H1 (cell line): ENCODE data around the gene NFASC. TPM values are rescaled to one million over a fixed set of nuclear protein-coding genes. Genes with fewer than 3 reads are reported as not detected.

Experiments used
- CTCF ChIA-PET: fragments of 300-600 bp; sonication (Branson Sonifier 250); formaldehyde crosslinking; loops from one replicate; lab custom pipeline; 2021; ENCODE audit not compliant: partially characterized antibody; lab: Charles Lee
- POLR2A ChIA-PET: fragments of 300-600 bp; sonication (Branson Sonifier 250); formaldehyde crosslinking; loops from one replicate; lab custom pipeline; 2021; ENCODE audit warnings: inconsistent platforms; ENCODE audit not compliant: partially characterized antibody; lab: Charles Lee
- DNase-seq, 2 experiments: peaks; one replicate each; pipeline versions ENCODE4 v3.0.0 to v3.0.0-alpha.2; 2010 to 2022; ENCODE audit warnings: low spot score in 2 of 2, low read depth in 1 of 2, mixed read lengths in 1 of 2
- FAIRE-seq: peaks from 2 replicates; lab custom pipeline; 2011; peaks lifted over from hg19 to GRCh38; lab: Jason Lieb, UNC
- H2AFZ ChIP-seq: 2 replicates; pipeline ENCODE4 v1.8.1; 2012; ENCODE audit warnings: low read length, inconsistent platforms
- H2AK5ac ChIP-seq: 2 replicates; pipeline ENCODE4 v1.6.1; 2013; ENCODE audit warnings: low read depth, low read length
- H2BK120ac ChIP-seq: replicated peaks from 2 replicates; pipeline ENCODE3; 2013; ENCODE audit warnings: low read depth, low read length, inconsistent platforms
- H2BK12ac ChIP-seq: 2 replicates; pipeline ENCODE4 v1.6.1; 2013; ENCODE audit warnings: low read depth, low read length
- H2BK15ac ChIP-seq: 2 replicates; pipeline ENCODE4 v1.6.1; 2013; ENCODE audit warnings: low read length
- H2BK20ac ChIP-seq: 2 replicates; pipeline ENCODE4 v1.6.1; 2013; ENCODE audit warnings: low read length
- H2BK5ac ChIP-seq: 2 replicates; pipeline ENCODE4 v1.6.1; 2013; ENCODE audit warnings: low read depth, low read length
- H3K14ac ChIP-seq: 2 replicates; pipeline ENCODE4 v1.6.1; 2013; ENCODE audit warnings: inconsistent platforms; ENCODE audit not compliant: insufficient read length
- H3K18ac ChIP-seq: 2 replicates; pipeline ENCODE4 v1.6.1; 2013; ENCODE audit warnings: low read length; ENCODE audit errors: extremely low read depth
- H3K23ac ChIP-seq: 2 replicates; pipeline ENCODE4 v1.6.1; 2013; ENCODE audit warnings: inconsistent platforms; ENCODE audit not compliant: insufficient read length
- H3K23me2 ChIP-seq: 2 replicates; pipeline ENCODE4 v1.6.1; 2013; ENCODE audit warnings: low read depth, low read length
- H3K27ac ChIP-seq: 2 replicates; pipeline ENCODE4 v1.6.1; 2011; ENCODE audit warnings: low read depth, low read length, inconsistent platforms
- H3K27me3 ChIP-seq, 4 experiments: replicated peaks in 1 of 4; 1 replicate in 1 of 4; 2 replicates in 3 of 4; pipeline versions ENCODE4 v1.6.1 to v1.8.1; 2011 to 2013; ENCODE audit warnings: low read length in 3 of 4, mild to moderate bottlenecking in 3 of 4, inconsistent platforms in 2 of 4, mixed read lengths in 2 of 4, moderate library complexity in 1 of 4; ENCODE audit not compliant: control insufficient read depth in 3 of 4, insufficient read depth in 3 of 4; ENCODE audit errors: extremely low read depth in 1 of 4
- H3K36me3 ChIP-seq, 4 experiments: 2 replicates each; pipeline versions ENCODE4 v1.6.1 to v1.8.1; 2011 to 2013; ENCODE audit warnings: mild to moderate bottlenecking in 4 of 4, low read length in 3 of 4, moderate library complexity in 2 of 4, control low read depth in 1 of 4, inconsistent platforms in 1 of 4; ENCODE audit not compliant: insufficient read depth in 4 of 4, control insufficient read depth in 2 of 4
- H3K4ac ChIP-seq: replicated peaks from 2 replicates; pipeline ENCODE3; 2013; ENCODE audit warnings: low read length, low read depth, mixed read lengths, inconsistent platforms; ENCODE audit not compliant: insufficient read length
- H3K4me1 ChIP-seq, 4 experiments: replicated peaks in 1 of 4; 1 replicate in 1 of 4; 2 replicates in 3 of 4; pipeline versions ENCODE4 v1.6.1 to v1.8.1; 2011 to 2013; ENCODE audit warnings: low read length in 3 of 4, inconsistent platforms in 2 of 4, mixed read lengths in 1 of 4; ENCODE audit not compliant: insufficient read depth in 4 of 4, control insufficient read depth in 3 of 4
- H3K4me2 ChIP-seq, 2 experiments: 2 replicates each; pipeline versions ENCODE4 v1.6.1 to v1.8.1; 2011 to 2013; ENCODE audit warnings: low read depth in 2 of 2, low read length in 2 of 2, control low read depth in 1 of 2, inconsistent platforms in 1 of 2, mild to moderate bottlenecking in 1 of 2; ENCODE audit not compliant: insufficient read depth in 1 of 2
- H3K4me3 ChIP-seq, 4 experiments: fragments of 200-600, 300-600 bp in 1 of 4; sonication (generic), shearing (Covaris generic), sonication (Bioruptor Twin) in 1 of 4; 2 replicates each; pipeline versions ENCODE4 v1.5.1 to v1.8.1; 2011 to 2016; ENCODE audit warnings: low read length in 4 of 4, low read depth in 3 of 4, control low read depth in 2 of 4, inconsistent platforms in 2 of 4, mild to moderate bottlenecking in 2 of 4, mixed read lengths in 1 of 4, moderate library complexity in 1 of 4; ENCODE audit not compliant: insufficient read depth in 2 of 4; ENCODE audit errors: extremely low read depth in 1 of 4
- H3K56ac ChIP-seq: replicated peaks from 2 replicates; pipeline ENCODE3; 2013; ENCODE audit warnings: low read depth, mild to moderate bottlenecking, mixed read lengths, low read length, inconsistent platforms; ENCODE audit not compliant: insufficient read length
- H3K79me1 ChIP-seq: 2 replicates; pipeline ENCODE4 v1.6.1; 2013; ENCODE audit warnings: low read depth, low read length, control low read depth
- H3K79me2 ChIP-seq, 2 experiments: 2 replicates each; pipeline versions ENCODE4 v1.6.1 to v1.8.1; 2012 to 2013; ENCODE audit warnings: low read length in 2 of 2, mild to moderate bottlenecking in 2 of 2, inconsistent platforms in 1 of 2; ENCODE audit not compliant: insufficient read depth in 2 of 2, control insufficient read depth in 1 of 2
- H3K9ac ChIP-seq, 4 experiments: replicated peaks in 1 of 4; 1 replicate in 1 of 4; 2 replicates in 3 of 4; pipeline versions ENCODE4 v1.6.1 to v1.8.1; 2011 to 2013; ENCODE audit warnings: low read depth in 3 of 4, low read length in 3 of 4, control low read depth in 2 of 4, mild to moderate bottlenecking in 2 of 4, moderate library complexity in 2 of 4, inconsistent platforms in 1 of 4; ENCODE audit errors: extremely low read depth in 1 of 4
- H3K9me3 ChIP-seq, 2 experiments: 2 replicates each; pipeline versions ENCODE4 v1.6.1 to v1.8.1; 2012 to 2013; ENCODE audit warnings: mild to moderate bottlenecking in 2 of 2, moderate library complexity in 2 of 2, control low read depth in 1 of 2, inconsistent platforms in 1 of 2, low read depth in 1 of 2, low read length in 1 of 2, mixed read lengths in 1 of 2; ENCODE audit not compliant: insufficient read depth in 2 of 2
- H4K20me1 ChIP-seq, 2 experiments: replicated peaks in 1 of 2; 2 replicates each; pipeline versions ENCODE3 to v1.8.1; 2011 to 2013; ENCODE audit warnings: inconsistent platforms in 2 of 2, low read length in 2 of 2, mild to moderate bottlenecking in 1 of 2; ENCODE audit not compliant: insufficient read depth in 2 of 2, control insufficient read depth in 1 of 2
- H4K5ac ChIP-seq: 2 replicates; pipeline ENCODE4 v1.6.1; 2013; ENCODE audit warnings: low read length, low read depth, mixed read lengths, inconsistent platforms; ENCODE audit not compliant: insufficient read length
- H4K8ac ChIP-seq: 2 replicates; pipeline ENCODE4 v1.8.0; 2013; ENCODE audit warnings: mild to moderate bottlenecking, moderate library complexity, low read length, inconsistent platforms; ENCODE audit not compliant: insufficient read depth; ENCODE audit errors: extremely low read depth
- H4K91ac ChIP-seq: replicated peaks from 2 replicates; pipeline ENCODE3; 2013; ENCODE audit warnings: low read length, mixed read lengths, inconsistent platforms; ENCODE audit not compliant: insufficient read length
- RAD21 ChIP-seq, 2 experiments: IDR thresholded peaks in 1 of 2; conservative IDR thresholded peaks in 1 of 2; 2 replicates each; pipeline ENCODE4 v1.6.1; 2011; ENCODE audit warnings: low read depth in 2 of 2, low read length in 2 of 2, improper control_type of control experiment in 1 of 2, inconsistent platforms in 1 of 2, mild to moderate bottlenecking in 1 of 2, moderate library complexity in 1 of 2
- SIN3A ChIP-seq, 2 experiments: IDR thresholded peaks in 1 of 2; conservative IDR thresholded peaks in 1 of 2; 2 replicates each; pipeline ENCODE4 v1.6.1; 2011 to 2012; ENCODE audit warnings: low read length in 2 of 2, improper control_type of control experiment in 1 of 2, low read depth in 1 of 2, mild to moderate bottlenecking in 1 of 2
- TAF7 ChIP-seq: optimal IDR thresholded peaks from 2 replicates; pipeline ENCODE3; 2011; ENCODE audit warnings: low read depth, mild to moderate bottlenecking, inconsistent platforms, low read length, moderate library complexity, borderline replicate concordance
- TEAD4 ChIP-seq: IDR thresholded peaks from 2 replicates; pipeline ENCODE4 v1.6.1; 2012; ENCODE audit warnings: low read depth, low read length, inconsistent platforms, mixed read lengths
- YY1 ChIP-seq: IDR thresholded peaks from 2 replicates; pipeline ENCODE4 v1.6.1; 2011; ENCODE audit warnings: low read depth, mild to moderate bottlenecking, low read length
- WGBS, 2 experiments: shearing (Covaris generic) in 1 of 2; methylation state at CpG; one replicate each; pipeline versions ENCODE4 v1.1.6 to v1.1.7; 2013 to 2015; ENCODE audit warnings: low lambda C conversion rate in 2 of 2, mixed read lengths in 2 of 2, inconsistent platforms in 1 of 2, low coverage in 1 of 2, missing lambda C conversion rate in 1 of 2; ENCODE audit not compliant: insufficient replicate concordance in 2 of 2, insufficient coverage in 1 of 2, insufficient read length in 1 of 2; ENCODE audit errors: extremely low coverage in 1 of 2, missing lambda C conversion rate in 1 of 2; 5-methylcytosine and 5-hydroxymethylcytosine counted together
- polyA plus RNA-seq, 7 experiments: library from polyadenylated mRNA; depleted of rRNA in 3 of 7; stranded (reverse) in 5 of 7; unstranded in 2 of 7; fragments of >200 nt in 5 of 7; fragments of 200-250 nt in 2 of 7; gene quantifications; 1 replicate in 5 of 7; 2 replicates in 1 of 7; 4 replicates in 1 of 7; pipeline versions ENCODE4 v1.2.1 to v1.2.3, GENCODE V29; 2011 to 2013; ENCODE audit warnings: missing spikeins in 2 of 7, mixed read lengths in 2 of 7
- total RNA-seq: library from RNA; stranded (reverse); fragmentation: NEBNext Ultra II Directional; extraction: Animal tissue kit (Norgen Biotek cat#: 25700); gene quantifications from 2 replicates; pipeline ENCODE4 v1.2.1, GENCODE V29; 2021

NFASC gene
- total and polyA plus RNA-seq, 2 of the 8 experiments (the other 6 are each of a cell fraction or from before 2014, with no cell fraction given) = 5.0 to 15.2 TPM

- no peak overlapping the region for H3K56ac ChIP-seq
- H4K20me1 ChIP-seq = peaks cover 0 to 5% of the 10 kb centered on the region in 2 experiments
- no peaks in the 10 kb centered on the region for H3K23me2 ChIP-seq
- H2AFZ ChIP-seq = no peak overlapping the region
- H3K18ac ChIP-seq = no peak overlapping the region
- no peak overlapping the region for H3K4me2 ChIP-seq
- no peaks in the 10 kb centered on the region for H3K79me2 ChIP-seq
- H3K14ac ChIP-seq = no peak overlapping the region
- H2BK12ac ChIP-seq = no peak overlapping the region; the same call in 1 of the 2 replicates
- 0 out of 2 replicates have a peak overlapping the region, but pooled peaks have one; percentile 8 for H2BK5ac ChIP-seq
- H4K8ac ChIP-seq = no peak overlapping the region
- peak overlapping the region; percentile 82; the same call in 1 of the 2 replicates for H2BK20ac ChIP-seq
- no peak overlapping the region for H2BK15ac ChIP-seq
- ChIA-PET POLR2A (interaction anchor here (4.1 kb wide), 1 partner anchor 14 kb away, joined by 16 read pairs; no protein-coding TSS in a partner anchor), CTCF (interaction anchor here (0.5 to 33.8 kb wide), 41 partner anchors 10 to 451 kb away, joined by 3 to 1336 read pairs (median 5); partner anchors contain the start of gene TMEM81)
- H3K4ac ChIP-seq = no peak overlapping the region
- H3K23ac ChIP-seq = no peak overlapping the region
- no peak overlapping the region for H4K91ac ChIP-seq
- H2BK120ac ChIP-seq = peak overlapping the region; percentile 15
- H3K27me3 ChIP-seq = no peaks in the 10 kb centered on the region; a peak in 1 of 7 replicates
- H3K27ac ChIP-seq = no peak overlapping the region
- peaks cover 10 to 27% (median 19%) of the 10 kb centered on the region in 4 experiments for H3K4me1 ChIP-seq
- no peak overlapping the region for H3K9ac ChIP-seq
- no peaks in the 10 kb centered on the region for H3K79me1 ChIP-seq
- DNase-seq = peak; percentile 70 to 90
- no peaks in the 10 kb centered on the region for H3K36me3 ChIP-seq
- no peak overlapping the region for H4K5ac ChIP-seq
- H3K4me3 ChIP-seq = no peak overlapping the region
- peak; percentile 68 for FAIRE-seq
- 55% methylated on average over 16 of the region's 16 CpGs; no CpG with 5 or more reads in 1 of the 2 experiments for WGBS, 2 experiments
- no peak overlapping the region for H2AK5ac ChIP-seq
- no peaks in the 10 kb centered on the region for H3K9me3 ChIP-seq
- TF ChIP-seq TAF7 = no peak
- TF ChIP-seq YY1 = peak; percentile 57; the same call in 1 of the 2 replicates
- peak; percentile 89 for TF ChIP-seq TEAD4
- peak; percentile 100 for TF ChIP-seq RAD21 (IDR thresholded peaks at IDR 0.05 in 1 of 2, conservative IDR thresholded peaks at IDR 0.05 in 1 of 2; ENCODE audit: low read depth in 2 of 2, low read length in 2 of 2)
- 0 out of 4 replicates have a peak, but pooled peaks of 1 of the 2 experiments have one; percentile 20 for TF ChIP-seq SIN3A (conservative IDR thresholded peaks at IDR 0.05 in 1 of 2, IDR thresholded peaks at IDR 0.05 in 1 of 2; ENCODE audit: low read depth in 1 of 2, low read length in 2 of 2)
Measured at GRCh38 chr1:204989266-204990058, 118.8 kb downstream of the NFASC start.
